Right forelimb (tissue), 1 donor: ENCODE data around the gene CTIF.

ENCODE experiments used
- DNase-seq: peaks from one replicate; pipeline ENCODE4 v3.0.0-alpha.2; 2018

CTIF gene

GRCh38 chr18:48534364-48534763 lies 4.5 kb upstream of the CTIF start:
- no peak for DNase-seq

GRCh38 chr18:48535956-48536355 lies 2.9 kb upstream of the CTIF start:
- DNase-seq: no peak

GRCh38 chr18:48536516-48536915 lies 2.3 kb upstream of the CTIF start:
- DNase-seq: no peak

GRCh38 chr18:48539406-48540250 lies 797 bp downstream of the CTIF start:
- DNase-seq: peak; percentile 79

- DNase-seq: peak; percentile 75
These were observed 1.6 kb downstream of the CTIF start for GRCh38 chr18:48540251-48541025.

- DNase-seq: peak; percentile 85
These were observed 2.4 kb downstream of the CTIF start for GRCh38 chr18:48541026-48541746.

GRCh38 chr18:48541747-48542400 lies 3.0 kb downstream of the CTIF start:
- no peak for DNase-seq

- DNase-seq: no peak
These were observed 3.8 kb downstream of the CTIF start for GRCh38 chr18:48542513-48543181.

- DNase-seq: no peak
These were observed 4.4 kb downstream of the CTIF start for GRCh38 chr18:48543228-48543627.

- DNase-seq: no peak
These were observed 5.3 kb downstream of the CTIF start for GRCh38 chr18:48544116-48544515.

- DNase-seq: no peak
These were observed 6.0 kb downstream of the CTIF start for GRCh38 chr18:48544661-48545415.

GRCh38 chr18:48545757-48546321 lies 7.0 kb downstream of the CTIF start:
- DNase-seq: peak; percentile 79

- no peak for DNase-seq
These were observed 7.6 kb downstream of the CTIF start for GRCh38 chr18:48546396-48546795.

- no peak for DNase-seq
These were observed 8.7 kb downstream of the CTIF start for GRCh38 chr18:48547531-48547981.

GRCh38 chr18:48548011-48548771 lies 9.4 kb downstream of the CTIF start:
- DNase-seq: no peak

GRCh38 chr18:48548921-48549320 lies 10.1 kb downstream of the CTIF start:
- no peak for DNase-seq

GRCh38 chr18:48550101-48550729 lies 11.4 kb downstream of the CTIF start:
- DNase-seq: no peak

GRCh38 chr18:48551100-48551499 lies 12.3 kb downstream of the CTIF start:
- no peak for DNase-seq

GRCh38 chr18:48552130-48552529 lies 13.3 kb downstream of the CTIF start:
- no peak for DNase-seq

- no peak for DNase-seq
These were observed 14.4 kb downstream of the CTIF start for GRCh38 chr18:48553236-48553635.
